Fibroblast of lung (primary cell): ENCODE data around the gene TMEM43. TPM values are rescaled to one million over a fixed set of nuclear protein-coding genes. Genes with fewer than 3 reads are reported as not detected.

ENCODE experiments used
- DNase-seq, 2 donors: peaks; one replicate each; pipeline versions ENCODE4 v3.0.0 to v3.0.0-alpha.2; 2010; ENCODE audit warnings: low read depth in 2 of 2
- H2AFZ ChIP-seq: 2 replicates; pipeline ENCODE4 v1.5.1; 2012; ENCODE audit warnings: low read length, control low read depth, inconsistent platforms
- H3K27ac ChIP-seq: 2 replicates; pipeline ENCODE4 v1.5.1; 2011; ENCODE audit warnings: low read length, control low read depth; ENCODE audit not compliant: insufficient read depth
- H3K27me3 ChIP-seq: 2 replicates; pipeline ENCODE4 v1.5.1; 2011; ENCODE audit warnings: mild to moderate bottlenecking, low read length; ENCODE audit not compliant: control insufficient read depth, insufficient read depth
- H3K36me3 ChIP-seq: 2 replicates; pipeline ENCODE4 v1.5.1; 2011; ENCODE audit warnings: low read length; ENCODE audit not compliant: control insufficient read depth, insufficient read depth
- H3K4me1 ChIP-seq: 2 replicates; pipeline ENCODE4 v1.5.1; 2011; ENCODE audit warnings: low read length; ENCODE audit not compliant: control insufficient read depth, insufficient read depth; ENCODE audit errors: extremely low read depth
- H3K4me2 ChIP-seq: 2 replicates; pipeline ENCODE4 v1.5.1; 2011; ENCODE audit warnings: low read length, control low read depth; ENCODE audit not compliant: insufficient read depth; ENCODE audit errors: extremely low read depth
- H3K4me3 ChIP-seq, 4 experiments: fragments of 200-600 bp in 1 of 4; sonication (generic) in 1 of 4; replicated peaks in 1 of 4; 2 replicates each; pipeline ENCODE4 v1.5.1; 2011 to 2016; ENCODE audit warnings: low read length in 4 of 4, low read depth in 3 of 4, mild to moderate bottlenecking in 3 of 4, control low read depth in 2 of 4, inconsistent platforms in 1 of 4, mixed read lengths in 1 of 4; ENCODE audit not compliant: insufficient read depth in 1 of 4; ENCODE audit errors: control extremely low read depth in 1 of 4
- H3K79me2 ChIP-seq: 2 replicates; pipeline ENCODE4 v1.5.1; 2012; ENCODE audit warnings: mild to moderate bottlenecking, low read length, inconsistent platforms; ENCODE audit not compliant: control insufficient read depth, insufficient read depth
- H3K9ac ChIP-seq: 2 replicates; pipeline ENCODE4 v1.5.1; 2011; ENCODE audit warnings: mild to moderate bottlenecking, low read length, control low read depth; ENCODE audit not compliant: insufficient read depth
- H3K9me3 ChIP-seq: 2 replicates; pipeline ENCODE4 v1.5.1; 2012; ENCODE audit warnings: low read depth, low read length; ENCODE audit not compliant: control insufficient read depth, insufficient read depth
- H4K20me1 ChIP-seq: 2 replicates; pipeline ENCODE4 v1.5.1; 2011; ENCODE audit warnings: low read length; ENCODE audit not compliant: control insufficient read depth, insufficient read depth; ENCODE audit errors: extremely low read depth
- EZH2 ChIP-seq: IDR thresholded peaks from 2 replicates; pipeline ENCODE4 v1.5.1; 2012; ENCODE audit warnings: low read length, control low read depth, mild to moderate bottlenecking; ENCODE audit errors: missing control alignments
- polyA plus RNA-seq, 2 donors: library from polyadenylated mRNA; depleted of rRNA in 1 of 2; stranded (reverse) in 1 of 2; unstranded in 1 of 2; fragments of >200 nt; gene quantifications; 2 replicates each; pipeline ENCODE4 v1.2.1, GENCODE V29; 2011 to 2012; ENCODE audit warnings: missing spikeins in 1 of 2
- total RNA-seq: library from RNA; depleted of rRNA; stranded (reverse); fragments of >200 nt; gene quantifications from 2 replicates; pipeline ENCODE4 v1.2.1, GENCODE V29; 2014
- TF ChIP-seq, protein P1 (sequence below), 2 donors: IDR thresholded peaks in 1 of 2; conservative IDR thresholded peaks in 1 of 2; 1 replicate in 1 of 2; 2 replicates in 1 of 2; pipeline ENCODE4 v1.5.1; 2011 to 2012; ENCODE audit warnings: low read length in 2 of 2, control low read depth in 1 of 2, inconsistent platforms in 1 of 2, low read depth in 1 of 2, mild to moderate bottlenecking in 1 of 2

The TMEM43 gene
- total and polyA plus RNA-seq, 2 donors (not counting 1 experiment from before 2014, with no cell fraction given): 114 to 180 TPM

- peaks cover 3% of the 10 kb centered on the region for H3K4me1 ChIP-seq
- DNase-seq: no peak
- no peak overlapping the region for H3K4me3 ChIP-seq
- H3K36me3 ChIP-seq: peaks cover 57% of the 10 kb centered on the region
- H2AFZ ChIP-seq: no peak overlapping the region
- TF ChIP-seq, protein P1, sequence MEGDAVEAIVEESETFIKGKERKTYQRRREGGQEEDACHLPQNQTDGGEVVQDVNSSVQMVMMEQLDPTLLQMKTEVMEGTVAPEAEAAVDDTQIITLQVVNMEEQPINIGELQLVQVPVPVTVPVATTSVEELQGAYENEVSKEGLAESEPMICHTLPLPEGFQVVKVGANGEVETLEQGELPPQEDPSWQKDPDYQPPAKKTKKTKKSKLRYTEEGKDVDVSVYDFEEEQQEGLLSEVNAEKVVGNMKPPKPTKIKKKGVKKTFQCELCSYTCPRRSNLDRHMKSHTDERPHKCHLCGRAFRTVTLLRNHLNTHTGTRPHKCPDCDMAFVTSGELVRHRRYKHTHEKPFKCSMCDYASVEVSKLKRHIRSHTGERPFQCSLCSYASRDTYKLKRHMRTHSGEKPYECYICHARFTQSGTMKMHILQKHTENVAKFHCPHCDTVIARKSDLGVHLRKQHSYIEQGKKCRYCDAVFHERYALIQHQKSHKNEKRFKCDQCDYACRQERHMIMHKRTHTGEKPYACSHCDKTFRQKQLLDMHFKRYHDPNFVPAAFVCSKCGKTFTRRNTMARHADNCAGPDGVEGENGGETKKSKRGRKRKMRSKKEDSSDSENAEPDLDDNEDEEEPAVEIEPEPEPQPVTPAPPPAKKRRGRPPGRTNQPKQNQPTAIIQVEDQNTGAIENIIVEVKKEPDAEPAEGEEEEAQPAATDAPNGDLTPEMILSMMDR (conservative IDR thresholded peaks at IDR 0.05 in 1 of 2, IDR thresholded peaks at IDR 0.05 in 1 of 2; ENCODE audit: low read depth in 1 of 2, low read length in 2 of 2): no peak
- TF ChIP-seq EZH2: no peak
- H3K79me2 ChIP-seq: peaks cover 13% of the 10 kb centered on the region
- no peak overlapping the region for H3K9ac ChIP-seq
- H3K27me3 ChIP-seq: no peaks in the 10 kb centered on the region
- H3K9me3 ChIP-seq: no peaks in the 10 kb centered on the region
- no peak overlapping the region for H3K4me2 ChIP-seq
- no peaks in the 10 kb centered on the region for H4K20me1 ChIP-seq
- no peak overlapping the region for H3K27ac ChIP-seq
Measured at GRCh38 chr3:14133188-14133800, 8.4 kb downstream of the TMEM43 start.

GRCh38 chr3:14133876-14134275 lies 9.0 kb downstream of the TMEM43 start:
- Histone ChIP-seq H3K9ac (no peak overlapping the region), H2AFZ (no peak overlapping the region), H3K36me3 (peaks cover 58% of the 10 kb centered on the region), H3K4me2 (no peak overlapping the region), H4K20me1 (no peaks in the 10 kb centered on the region), H3K27ac (no peak overlapping the region), H3K4me3 (no peak overlapping the region), H3K4me1 (peaks cover 3% of the 10 kb centered on the region), H3K9me3 (no peaks in the 10 kb centered on the region), H3K79me2 (peaks cover 7% of the 10 kb centered on the region), H3K27me3 (no peaks in the 10 kb centered on the region)
- DNase-seq: no peak
- no peak for TF ChIP-seq EZH2
- TF ChIP-seq, protein P1 (conservative IDR thresholded peaks at IDR 0.05 in 1 of 2, IDR thresholded peaks at IDR 0.05 in 1 of 2; ENCODE audit: low read depth in 1 of 2, low read length in 2 of 2): no peak

- Histone ChIP-seq H3K9me3 (no peaks in the 10 kb centered on the region), H2AFZ (no peak overlapping the region), H3K4me1 (peaks cover 3% of the 10 kb centered on the region), H3K27ac (no peak overlapping the region), H3K9ac (no peak overlapping the region), H3K79me2 (peaks cover 5% of the 10 kb centered on the region), H3K4me3 (no peak overlapping the region), H3K4me2 (no peak overlapping the region), H3K36me3 (peaks cover 62% of the 10 kb centered on the region), H4K20me1 (no peaks in the 10 kb centered on the region), H3K27me3 (no peaks in the 10 kb centered on the region)
- TF ChIP-seq, protein P1 (conservative IDR thresholded peaks at IDR 0.05 in 1 of 2, IDR thresholded peaks at IDR 0.05 in 1 of 2; ENCODE audit: low read depth in 1 of 2, low read length in 2 of 2): no peak
- DNase-seq: no peak
Measured at GRCh38 chr3:14134291-14134690, 9.4 kb downstream of the TMEM43 start.
